Stimulated activated naive CD8-positive, alpha-beta T cell treated with anti-CD3 and anti-CD28 coated beads, Interleukin-15, amount 100 ng/mL, for 72 hours (primary cell): ENCODE data around the gene CRB1.

Source experiments
- ATAC-seq: fragments of 150-1000 bp; cut with Tn5 transposase; 2 replicates; pipeline ENCODE4 v1.10.0; 2021; ENCODE audit warnings: mild to moderate bottlenecking, moderate library complexity
- DNase-seq, 2 donors: peaks; one replicate each; pipeline ENCODE4 v3.0.0; 2021 to 2022
- H3K27ac Mint-ChIP-seq, 2 donors: one replicate each; pipeline ENCODE4 v1.8.0; 2022; ENCODE audit warnings: mild to moderate bottlenecking in 2 of 2, mixed read lengths in 2 of 2, moderate library complexity in 2 of 2
- H3K27me3 Mint-ChIP-seq: one replicate; pipeline ENCODE4 v1.8.0; 2022; ENCODE audit warnings: mixed read lengths
- H3K4me1 Mint-ChIP-seq: one replicate; pipeline ENCODE4 v1.8.0; 2022; ENCODE audit warnings: mild to moderate bottlenecking, mixed read lengths
- H3K4me3 Mint-ChIP-seq, 2 donors: one replicate each; pipeline ENCODE4 v1.8.0; 2022; ENCODE audit warnings: mild to moderate bottlenecking in 2 of 2, mixed read lengths in 2 of 2, moderate library complexity in 1 of 2
- H3K9me3 Mint-ChIP-seq, 2 donors: one replicate each; pipeline ENCODE4 v1.8.0; 2022; ENCODE audit warnings: mixed read lengths in 2 of 2

CRB1 gene

DNA sequence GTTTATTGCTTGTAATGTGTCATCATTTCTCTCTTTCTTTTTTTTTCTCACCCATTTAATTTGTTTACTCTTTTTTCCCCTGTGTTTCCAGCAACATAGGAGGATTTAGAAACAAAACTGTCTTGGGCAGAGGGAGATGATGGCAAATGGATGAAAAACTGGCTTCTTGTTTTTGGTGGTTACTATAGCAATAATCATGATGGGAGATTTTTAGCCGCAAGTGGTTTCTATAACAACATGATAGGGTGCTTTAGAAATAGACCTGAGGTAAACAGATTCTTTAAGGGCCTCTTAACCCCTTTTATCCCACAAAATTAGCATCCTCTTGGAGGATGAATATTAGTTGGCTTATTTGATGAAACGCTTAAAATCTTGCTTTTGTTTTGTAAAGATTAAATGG, 51.6 kb downstream of the CRB1 start:
- H3K27ac Mint-ChIP-seq, result no peak overlapping the region
- no peak overlapping the region for H3K4me3 Mint-ChIP-seq
- H3K4me1 Mint-ChIP-seq, result no peaks in the 10 kb centered on the region
- no peaks in the 10 kb centered on the region for H3K9me3 Mint-ChIP-seq
- no peak for DNase-seq
- no peaks in the 10 kb centered on the region for H3K27me3 Mint-ChIP-seq
- ATAC-seq, result no peak

DNA sequence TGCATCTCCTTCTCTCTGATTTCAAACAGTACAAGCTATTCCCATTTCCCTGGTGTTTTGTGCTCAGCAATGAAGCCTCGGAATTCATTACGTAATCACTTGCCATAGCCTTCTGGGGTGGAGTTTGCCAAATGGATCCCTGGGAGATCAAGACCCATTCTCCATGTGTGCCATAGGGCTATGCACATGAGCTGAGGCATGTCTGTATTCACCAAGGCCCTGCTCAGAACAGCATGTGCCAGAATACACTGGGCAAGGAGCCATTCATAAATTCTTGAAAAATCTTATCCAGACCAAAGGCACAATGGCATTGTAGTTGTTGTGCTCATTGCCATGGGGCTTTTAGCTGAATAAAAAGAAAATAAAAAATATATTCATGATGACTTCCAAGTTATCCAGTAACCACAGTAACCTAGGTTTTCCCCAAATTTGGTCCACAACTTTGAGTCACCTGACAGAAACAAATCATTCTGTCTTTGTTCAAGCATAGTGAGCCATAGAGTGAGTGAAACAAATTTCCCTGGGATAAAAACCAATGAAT, 53.0 kb downstream of the CRB1 start:
- H3K4me3 Mint-ChIP-seq, result no peak overlapping the region
- H3K9me3 Mint-ChIP-seq, result no peaks in the 10 kb centered on the region
- H3K27me3 Mint-ChIP-seq, result no peaks in the 10 kb centered on the region
- ATAC-seq (no peak), DNase-seq (no peak)
- H3K4me1 Mint-ChIP-seq, result no peaks in the 10 kb centered on the region
- H3K27ac Mint-ChIP-seq, result no peak overlapping the region

DNA sequence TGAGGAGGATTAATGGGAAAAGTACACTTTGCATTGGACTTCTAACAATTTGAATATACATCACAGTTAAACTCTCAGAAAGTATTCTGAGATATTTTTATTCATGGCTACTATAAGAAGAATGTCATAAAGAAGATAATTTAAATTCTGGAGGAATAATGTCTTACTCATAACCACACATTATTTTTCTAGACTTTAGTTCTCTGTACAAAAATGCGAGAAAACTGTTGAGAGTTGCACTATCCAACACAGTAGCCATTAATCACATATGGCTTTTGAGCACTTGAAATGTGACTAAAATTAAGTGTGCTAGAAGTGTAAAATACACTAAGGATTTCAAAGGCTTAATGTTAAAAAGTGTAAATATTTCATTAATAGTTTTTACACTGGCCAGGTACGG, 53.8 kb downstream of the CRB1 start:
- Mint-ChIP-seq H3K27ac (no peak overlapping the region), H3K4me3 (no peak overlapping the region), H3K4me1 (no peaks in the 10 kb centered on the region), H3K9me3 (no peaks in the 10 kb centered on the region), H3K27me3 (no peaks in the 10 kb centered on the region)
- ATAC-seq, result no peak
- DNase-seq, result no peak

DNA sequence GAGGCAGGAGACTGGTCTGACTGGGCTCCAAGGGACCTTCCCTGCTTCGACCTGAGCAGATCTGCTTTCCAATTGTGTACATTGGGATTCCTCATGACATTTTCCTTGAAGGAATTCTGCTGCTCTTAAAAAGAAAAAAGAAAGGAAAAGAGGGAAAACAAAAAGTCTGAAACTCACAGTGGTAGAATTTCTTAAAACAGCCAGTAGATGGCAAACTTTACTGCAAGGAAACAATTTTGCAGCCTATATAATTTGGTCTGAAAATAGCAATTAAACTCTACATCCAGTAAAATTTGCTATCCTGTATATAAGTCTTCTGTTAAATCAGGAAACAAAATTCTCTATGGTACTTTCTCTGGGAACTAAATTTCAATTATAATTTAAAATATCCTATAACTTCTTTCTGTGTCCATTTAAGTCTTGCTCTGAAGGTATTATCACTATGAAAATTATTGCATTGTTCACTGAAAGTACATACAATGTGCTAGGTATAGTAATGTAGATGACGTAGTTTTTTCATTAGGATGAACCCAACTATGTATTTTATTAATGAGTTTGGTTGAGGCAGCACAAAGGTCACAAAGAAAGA, 59.8 kb downstream of the CRB1 start:
- no peak overlapping the region for H3K4me3 Mint-ChIP-seq
- ATAC-seq (no peak), DNase-seq (no peak)
- no peaks in the 10 kb centered on the region for H3K4me1 Mint-ChIP-seq
- no peaks in the 10 kb centered on the region for H3K9me3 Mint-ChIP-seq
- H3K27me3 Mint-ChIP-seq, result no peaks in the 10 kb centered on the region
- no peak overlapping the region for H3K27ac Mint-ChIP-seq

DNA sequence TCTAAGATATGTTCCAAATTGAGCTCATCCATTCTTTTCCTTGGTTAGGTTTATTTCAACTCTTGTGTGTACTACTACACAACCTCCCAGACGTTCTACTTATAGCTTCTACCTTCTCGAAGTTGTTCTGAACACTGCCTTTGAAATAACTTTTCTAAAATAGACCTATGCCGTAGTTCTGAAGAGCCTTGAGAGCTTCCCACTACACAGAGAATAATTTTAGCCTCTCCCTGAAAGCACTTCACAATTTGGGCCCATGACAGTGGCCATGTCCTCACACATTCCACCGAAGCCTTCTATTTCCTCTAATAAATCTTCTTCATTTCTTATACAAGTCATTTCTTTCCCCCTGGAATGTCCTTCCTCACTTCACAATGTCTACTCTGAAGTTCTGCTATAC, 62.2 kb downstream of the CRB1 start:
- H3K27me3 Mint-ChIP-seq, result no peaks in the 10 kb centered on the region
- no peak overlapping the region for H3K4me3 Mint-ChIP-seq
- H3K4me1 Mint-ChIP-seq, result no peaks in the 10 kb centered on the region
- H3K27ac Mint-ChIP-seq, result no peak overlapping the region
- no peaks in the 10 kb centered on the region for H3K9me3 Mint-ChIP-seq
- no peak for DNase-seq
- ATAC-seq, result no peak

DNA sequence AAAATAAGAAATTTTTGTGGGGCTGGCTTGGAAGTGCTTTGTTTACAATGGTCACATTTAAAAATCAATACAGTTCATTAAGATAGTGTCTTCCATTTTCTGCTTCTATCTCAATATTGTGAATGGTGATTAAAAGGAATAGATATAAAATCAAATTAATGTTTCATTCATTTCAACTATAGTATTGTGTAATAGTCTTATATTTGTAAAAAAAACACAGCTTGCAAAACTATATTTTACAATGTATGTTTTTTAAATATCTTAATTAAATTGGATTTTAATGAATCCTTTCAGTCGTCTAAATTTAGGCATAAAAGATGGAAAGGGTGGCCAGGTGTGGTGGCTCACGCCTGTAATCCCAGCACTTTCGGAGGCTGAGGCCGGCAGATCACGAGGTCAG, 63.5 kb downstream of the CRB1 start:
- Mint-ChIP-seq H3K4me3 (no peak overlapping the region), H3K4me1 (no peaks in the 10 kb centered on the region), H3K27ac (no peak overlapping the region), H3K9me3 (no peaks in the 10 kb centered on the region), H3K27me3 (no peaks in the 10 kb centered on the region)
- no peak for DNase-seq
- no peak for ATAC-seq

DNA sequence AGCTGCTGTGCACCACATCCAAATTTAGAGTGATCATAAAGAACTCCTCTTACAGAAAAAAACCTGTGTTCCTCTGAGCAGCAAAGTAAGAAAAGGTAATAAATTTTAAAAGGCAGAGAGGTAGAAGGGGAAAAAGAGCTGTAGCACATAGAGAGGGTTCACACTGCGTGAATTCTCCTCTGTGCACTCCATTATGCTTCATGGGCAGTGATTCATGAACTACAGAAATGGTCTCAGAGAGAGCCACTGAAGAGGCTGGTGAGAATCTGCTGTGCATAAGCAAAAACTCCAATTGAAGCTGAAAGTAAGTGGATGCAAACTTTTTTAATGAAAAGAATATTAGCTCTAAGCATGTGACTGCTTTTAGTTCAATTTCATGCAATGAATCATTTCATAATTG, 65.0 kb downstream of the CRB1 start:
- no peaks in the 10 kb centered on the region for H3K4me1 Mint-ChIP-seq
- no peaks in the 10 kb centered on the region for H3K27me3 Mint-ChIP-seq
- H3K27ac Mint-ChIP-seq, result no peak overlapping the region
- DNase-seq (no peak), ATAC-seq (no peak)
- H3K9me3 Mint-ChIP-seq, result no peaks in the 10 kb centered on the region
- no peak overlapping the region for H3K4me3 Mint-ChIP-seq

DNA sequence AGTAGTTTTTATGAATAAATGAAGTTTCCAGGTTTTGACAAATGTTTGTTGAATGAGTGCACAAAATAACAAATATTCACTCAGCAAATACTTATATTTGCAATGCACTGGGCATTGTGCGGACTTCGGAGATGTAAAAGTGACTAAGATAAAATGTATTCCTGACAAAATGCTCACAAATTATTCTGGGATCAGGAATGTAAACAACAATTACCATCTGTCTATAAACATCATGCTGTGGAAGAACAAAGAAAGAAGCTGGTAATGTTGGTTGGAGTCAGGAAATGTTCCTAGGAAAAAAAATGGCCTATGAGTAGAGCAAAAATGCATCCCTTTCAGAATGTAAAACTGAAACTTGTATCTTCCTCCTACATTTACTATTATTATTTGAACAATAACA, 68.5 kb downstream of the CRB1 start:
- no peaks in the 10 kb centered on the region for H3K4me1 Mint-ChIP-seq
- H3K27ac Mint-ChIP-seq, result no peak overlapping the region
- ATAC-seq, result no peak
- no peaks in the 10 kb centered on the region for H3K27me3 Mint-ChIP-seq
- H3K9me3 Mint-ChIP-seq, result no peaks in the 10 kb centered on the region
- no peak for DNase-seq
- no peak overlapping the region for H3K4me3 Mint-ChIP-seq

DNA sequence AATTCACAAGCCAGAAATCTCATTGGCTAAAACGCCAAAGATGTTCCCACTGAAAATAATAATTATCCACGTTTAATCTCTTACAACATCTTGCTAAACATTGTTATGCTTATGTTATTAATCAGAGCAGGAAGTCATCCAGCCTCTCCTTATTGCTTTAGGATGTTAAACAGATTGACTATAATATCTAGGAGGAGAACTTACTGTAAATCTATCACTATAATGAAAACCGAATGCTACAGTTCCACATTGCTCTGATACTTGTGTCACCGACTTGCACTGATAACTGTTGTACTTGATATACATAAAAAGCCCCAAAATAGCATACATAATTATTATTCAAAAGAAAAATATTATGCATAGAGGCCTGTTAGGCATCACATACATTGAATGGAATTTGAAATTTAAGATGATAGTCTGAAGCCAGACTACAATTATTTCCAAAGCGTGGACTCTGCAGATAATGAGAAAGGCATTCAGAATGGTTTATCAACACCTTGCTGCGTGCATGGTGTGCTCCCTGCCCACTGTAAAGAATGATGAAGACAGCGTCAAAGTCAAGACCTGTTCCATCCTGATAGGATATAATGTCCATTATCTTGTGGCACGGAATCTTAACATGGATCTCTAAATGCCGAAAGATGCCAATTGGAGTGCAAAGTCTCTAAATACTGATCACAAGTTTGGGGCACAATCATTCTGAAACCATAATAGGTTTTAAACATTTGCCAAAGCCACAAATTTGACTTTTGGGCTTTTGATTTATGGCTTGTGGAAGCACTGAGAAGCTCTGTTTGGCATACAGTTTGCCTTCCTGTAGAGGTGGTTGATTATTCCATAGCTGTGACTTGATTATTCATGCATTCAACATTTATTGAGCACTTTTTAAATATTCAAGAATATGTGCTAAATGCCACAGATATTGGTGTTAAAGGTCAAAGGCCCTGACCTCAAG, 71.3 kb downstream of the CRB1 start:
- H3K27me3 Mint-ChIP-seq, result peaks cover 5% of the 10 kb centered on the region
- no peak overlapping the region for H3K27ac Mint-ChIP-seq
- no peak for DNase-seq
- ATAC-seq, result no peak
- H3K4me1 Mint-ChIP-seq, result peaks cover 6% of the 10 kb centered on the region
- H3K9me3 Mint-ChIP-seq, result no peaks in the 10 kb centered on the region
- no peak overlapping the region for H3K4me3 Mint-ChIP-seq

DNA sequence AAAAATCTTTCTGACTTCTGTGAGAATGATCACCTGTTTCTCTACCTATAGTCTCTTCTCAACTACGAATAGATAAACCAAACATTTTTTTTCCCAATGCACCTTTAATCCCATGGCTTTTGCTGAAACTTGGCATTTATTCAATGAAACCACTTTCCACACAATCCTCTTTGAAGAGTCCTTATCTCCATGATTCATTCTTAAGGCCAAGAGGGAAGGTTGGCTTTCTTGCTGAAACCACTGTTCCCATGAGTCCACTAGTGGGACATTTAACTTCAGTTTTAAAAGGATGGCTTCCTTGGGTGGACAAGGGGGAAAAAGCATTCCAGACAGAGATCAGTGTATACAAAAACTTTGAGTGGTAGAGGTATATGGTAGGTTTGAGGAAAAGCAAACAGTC, 73.6 kb downstream of the CRB1 start:
- no peak for ATAC-seq
- no peak for DNase-seq
- Mint-ChIP-seq H3K4me1 (peaks cover 6% of the 10 kb centered on the region), H3K9me3 (no peaks in the 10 kb centered on the region), H3K27ac (no peak overlapping the region), H3K4me3 (no peak overlapping the region), H3K27me3 (peaks cover 6% of the 10 kb centered on the region)

DNA sequence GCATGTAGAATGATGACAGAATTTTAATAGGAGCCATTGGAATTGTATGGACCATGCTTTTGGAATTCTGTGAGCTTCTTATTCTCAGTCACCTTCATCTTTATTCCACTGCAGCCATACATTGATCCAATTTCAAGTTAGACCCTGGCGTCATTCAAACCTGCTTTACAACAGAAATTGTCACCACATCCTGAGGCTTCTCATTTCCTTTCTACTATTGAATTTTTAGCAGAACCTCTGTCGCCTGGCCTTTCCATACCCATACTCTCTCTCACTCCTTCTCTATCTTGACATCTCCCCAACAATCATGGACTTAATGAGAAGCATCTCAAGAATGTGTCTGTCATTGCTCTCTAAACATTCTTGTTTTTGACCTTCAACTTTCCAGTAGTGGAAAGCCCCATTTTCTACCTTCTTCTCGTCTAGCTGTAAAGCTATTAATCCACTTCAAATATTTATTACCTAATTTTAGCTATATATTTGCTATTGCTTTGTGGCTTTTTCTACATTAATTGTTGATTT, 74.1 kb downstream of the CRB1 start:
- ATAC-seq (no peak), DNase-seq (no peak)
- Mint-ChIP-seq H3K9me3 (no peaks in the 10 kb centered on the region), H3K27ac (no peak overlapping the region), H3K4me1 (peaks cover 6% of the 10 kb centered on the region), H3K4me3 (no peak overlapping the region), H3K27me3 (peaks cover 6% of the 10 kb centered on the region)

DNA sequence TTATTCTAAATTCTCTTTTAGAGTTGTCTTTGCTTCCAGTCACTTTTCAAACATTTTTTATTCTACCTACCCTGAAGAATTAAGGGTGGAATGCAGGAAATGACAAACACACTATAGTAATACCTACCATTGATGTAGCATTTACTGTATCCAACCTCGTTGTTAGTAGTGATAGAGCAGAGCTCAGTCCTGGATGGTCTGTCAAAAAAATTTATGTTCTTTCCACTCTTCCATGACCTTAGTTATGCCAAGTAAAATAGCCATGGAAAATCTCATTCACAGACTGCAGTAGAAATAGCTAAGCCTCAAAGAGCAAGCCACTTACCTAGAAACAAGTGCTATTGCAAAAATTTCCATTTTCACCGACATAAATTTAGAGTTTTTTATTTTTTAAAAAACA, 74.6 kb downstream of the CRB1 start:
- Mint-ChIP-seq H3K4me3 (no peak overlapping the region), H3K27me3 (peaks cover 6% of the 10 kb centered on the region), H3K4me1 (peaks cover 6% of the 10 kb centered on the region), H3K9me3 (no peaks in the 10 kb centered on the region), H3K27ac (no peak overlapping the region)
- ATAC-seq (no peak), DNase-seq (no peak)

DNA sequence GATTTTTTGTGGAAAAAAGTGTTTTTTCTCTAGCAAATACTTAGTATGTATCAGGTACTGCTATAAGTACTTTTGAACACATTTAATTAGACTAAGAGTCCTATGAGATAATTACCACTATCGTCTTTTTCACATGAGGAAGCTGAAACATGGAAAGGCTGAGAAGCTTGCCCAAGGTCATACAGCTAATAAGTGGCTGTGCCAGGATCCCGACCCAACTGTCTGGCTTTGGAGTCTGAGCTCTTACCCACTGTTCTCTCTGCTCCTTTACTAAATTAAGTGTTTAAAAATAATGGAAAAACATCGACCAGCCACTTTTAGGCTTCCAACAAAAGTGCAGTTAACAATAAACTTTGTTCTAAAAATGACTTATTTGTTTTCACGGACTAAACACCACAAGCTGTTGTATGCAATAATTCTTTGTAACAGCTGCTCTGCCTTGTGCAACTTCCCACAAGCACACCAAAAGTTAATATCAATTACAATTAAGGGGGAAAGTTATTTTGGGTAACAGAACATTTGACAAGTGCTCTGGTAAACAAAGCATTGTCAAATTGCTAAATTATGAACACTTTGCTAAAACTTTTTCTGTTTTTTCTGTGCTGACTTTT, 75.7 kb downstream of the CRB1 start:
- no peak for ATAC-seq
- Mint-ChIP-seq H3K9me3 (no peaks in the 10 kb centered on the region), H3K4me3 (no peak overlapping the region), H3K27ac (no peak overlapping the region), H3K27me3 (peaks cover 6% of the 10 kb centered on the region), H3K4me1 (peaks cover 6% of the 10 kb centered on the region)
- DNase-seq, result no peak

DNA sequence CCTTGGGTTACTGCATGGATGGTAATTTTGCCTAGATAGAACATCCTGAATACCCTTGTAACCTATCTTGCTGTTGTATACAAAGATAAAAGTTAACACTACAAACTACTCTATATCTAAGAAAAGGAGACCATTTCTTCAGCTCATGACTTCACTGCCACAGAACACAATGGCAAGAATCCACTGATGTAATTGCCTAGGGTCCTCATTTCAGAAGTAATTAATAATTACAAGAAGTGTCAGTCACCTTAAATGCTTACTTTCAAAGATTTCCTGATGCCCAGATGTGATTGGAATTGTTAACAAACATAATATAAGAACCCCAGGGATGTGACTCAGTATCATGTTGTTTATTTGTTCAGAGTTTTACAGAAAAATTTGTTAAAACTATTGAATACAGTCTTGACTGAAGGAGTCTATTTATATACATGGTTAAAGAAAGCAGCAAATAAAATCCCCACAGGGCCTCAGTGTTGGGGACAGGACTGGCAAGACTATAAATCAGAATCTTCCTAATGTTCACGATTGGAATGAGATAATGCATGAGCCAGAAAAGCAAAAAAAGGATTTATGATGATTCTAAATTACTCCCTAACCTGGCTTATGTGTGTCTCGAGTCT, 83.9 kb downstream of the CRB1 start:
- Mint-ChIP-seq H3K4me3 (no peak overlapping the region), H3K27ac (no peak overlapping the region), H3K27me3 (no peaks in the 10 kb centered on the region), H3K4me1 (no peaks in the 10 kb centered on the region), H3K9me3 (no peaks in the 10 kb centered on the region)
- no peak for ATAC-seq
- DNase-seq, result no peak

DNA sequence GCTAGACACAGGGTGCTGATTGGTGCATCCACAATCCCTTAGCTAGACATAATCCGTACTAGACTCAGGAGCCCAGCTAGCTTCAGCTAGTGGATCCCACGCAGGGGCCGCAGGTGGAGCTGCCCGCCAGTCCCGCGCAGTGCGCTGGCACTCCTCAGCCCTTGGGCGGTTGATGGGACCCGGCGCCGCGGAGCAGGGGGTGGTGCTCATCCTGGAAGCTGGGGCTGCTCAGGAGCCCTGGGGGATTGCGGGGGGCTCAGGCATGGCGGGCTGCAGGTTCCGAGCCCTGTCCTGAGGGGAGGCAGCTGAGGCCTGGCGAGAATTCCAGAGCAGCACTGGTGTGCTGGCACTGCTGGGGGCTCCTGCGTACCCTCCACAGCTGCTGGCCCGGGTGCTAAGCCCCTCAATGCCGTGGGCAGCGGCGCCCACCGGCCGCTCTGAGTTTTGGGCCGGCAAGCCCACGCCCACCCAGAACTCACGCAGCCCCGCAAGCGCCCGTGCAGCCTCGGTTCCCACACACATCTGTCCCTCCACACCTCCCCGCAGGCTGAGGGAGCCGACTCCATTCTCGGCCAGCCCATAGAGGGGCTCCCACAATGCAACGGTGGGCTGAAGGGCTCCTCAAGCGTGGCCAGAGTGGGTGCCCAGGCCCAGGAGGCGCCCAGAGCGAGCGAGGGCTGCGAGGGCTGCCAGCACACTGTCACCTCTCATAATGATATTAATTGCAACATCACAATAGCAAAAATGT, 87.4 kb downstream of the CRB1 start:
- DNase-seq (no peak), ATAC-seq (peak; percentile 53)
- Mint-ChIP-seq H3K4me1 (no peaks in the 10 kb centered on the region), H3K27ac (no peak overlapping the region), H3K9me3 (no peaks in the 10 kb centered on the region), H3K27me3 (no peaks in the 10 kb centered on the region), H3K4me3 (no peak overlapping the region)
